ENCODE results near the gene SLC2A6. TPM values are rescaled to one million over a fixed set of nuclear protein-coding genes. Genes with fewer than 3 reads are reported as not detected.
"Not testable (repeated sequence)": the region's sequence is repeated elsewhere in the genome, so short reads cannot be mapped to it uniquely, and the experiment has no call there.

The SLC2A6 gene
- polyA plus RNA-seq, 2 donors: 0.69 TPM

- no peaks in the 10 kb centered on the region for H3K9me3 ChIP-seq (ENCODE audit: control insufficient read depth in 2 of 2, insufficient read depth in 1 of 2, low read depth in 1 of 2, low read length in 1 of 2)
- WGBS, 2 donors: 92 to 96% methylated on average over 9 of the region's 9 CpGs
- no peaks in the 10 kb centered on the region for H3K27me3 ChIP-seq (ENCODE audit: control insufficient read depth in 1 of 2, insufficient read depth in 2 of 2, low read length in 2 of 2)
- H3K36me3 ChIP-seq (ENCODE audit: control insufficient read depth in 2 of 2, insufficient read depth in 2 of 2, low read length in 1 of 2): no peaks in the 10 kb centered on the region
- H3K27ac ChIP-seq (ENCODE audit: low read depth in 2 of 2, low read length in 1 of 2): no peak overlapping the region
- H3K4me3 ChIP-seq (ENCODE audit: low read depth in 1 of 2, low read length in 2 of 2): no peak overlapping the region
- H3K4me1 ChIP-seq (ENCODE audit: control insufficient read depth in 2 of 2, insufficient read depth in 2 of 2, low read length in 1 of 2): peaks cover 0 to 7% of the 10 kb centered on the region in 2 donors
Measured at GRCh38 chr9:133456409-133456808, 22.5 kb downstream of the SLC2A6 start.

GRCh38 chr9:133455936-133456335, 23.0 kb downstream of the SLC2A6 start:
- Histone ChIP-seq H3K4me1 (ENCODE audit: control insufficient read depth in 2 of 2, insufficient read depth in 2 of 2, low read length in 1 of 2) (peaks cover 0 to 5% of the 10 kb centered on the region in 2 donors), H3K9me3 (ENCODE audit: control insufficient read depth in 2 of 2, insufficient read depth in 1 of 2, low read depth in 1 of 2, low read length in 1 of 2) (no peaks in the 10 kb centered on the region), H3K27ac (ENCODE audit: low read depth in 2 of 2, low read length in 1 of 2) (no peak overlapping the region), H3K27me3 (ENCODE audit: control insufficient read depth in 1 of 2, insufficient read depth in 2 of 2, low read length in 2 of 2) (no peaks in the 10 kb centered on the region), H3K36me3 (ENCODE audit: control insufficient read depth in 2 of 2, insufficient read depth in 2 of 2, low read length in 1 of 2) (no peaks in the 10 kb centered on the region), H3K4me3 (ENCODE audit: low read depth in 1 of 2, low read length in 2 of 2) (no peak overlapping the region)
- WGBS, 2 donors: 89 to 90% methylated on average over 11 of the region's 11 CpGs

- Histone ChIP-seq H3K27ac (ENCODE audit: low read depth in 2 of 2, low read length in 1 of 2) (no peak overlapping the region), H3K9me3 (ENCODE audit: control insufficient read depth in 2 of 2, insufficient read depth in 1 of 2, low read depth in 1 of 2, low read length in 1 of 2) (no peaks in the 10 kb centered on the region), H3K4me1 (ENCODE audit: control insufficient read depth in 2 of 2, insufficient read depth in 2 of 2, low read length in 1 of 2) (no peaks in the 10 kb centered on the region), H3K4me3 (ENCODE audit: low read depth in 1 of 2, low read length in 2 of 2) (no peak overlapping the region), H3K36me3 (ENCODE audit: control insufficient read depth in 2 of 2, insufficient read depth in 2 of 2, low read length in 1 of 2) (no peaks in the 10 kb centered on the region), H3K27me3 (ENCODE audit: control insufficient read depth in 1 of 2, insufficient read depth in 2 of 2, low read length in 2 of 2) (no peaks in the 10 kb centered on the region)
- 91 to 97% methylated on average over 20 of the region's 20 CpGs for WGBS, 2 donors
Measured at GRCh38 chr9:133454943-133455673, 23.8 kb downstream of the SLC2A6 start.

GRCh38 chr9:133454325-133454724, 24.6 kb downstream of the SLC2A6 start:
- WGBS, 2 donors: 87 to 92% methylated on average over 19 of the region's 19 CpGs
- Histone ChIP-seq H3K36me3 (ENCODE audit: control insufficient read depth in 2 of 2, insufficient read depth in 2 of 2, low read length in 1 of 2) (no peaks in the 10 kb centered on the region), H3K9me3 (ENCODE audit: control insufficient read depth in 2 of 2, insufficient read depth in 1 of 2, low read depth in 1 of 2, low read length in 1 of 2) (no peaks in the 10 kb centered on the region), H3K4me1 (ENCODE audit: control insufficient read depth in 2 of 2, insufficient read depth in 2 of 2, low read length in 1 of 2) (no peaks in the 10 kb centered on the region), H3K4me3 (ENCODE audit: low read depth in 1 of 2, low read length in 2 of 2) (no peak overlapping the region), H3K27me3 (ENCODE audit: control insufficient read depth in 1 of 2, insufficient read depth in 2 of 2, low read length in 2 of 2) (no peaks in the 10 kb centered on the region), H3K27ac (ENCODE audit: low read depth in 2 of 2, low read length in 1 of 2) (no peak overlapping the region)

GRCh38 chr9:133453651-133454050, 25.2 kb downstream of the SLC2A6 start:
- whole genome bisulfite sequencing, 2 donors: 78 to 85% methylated on average over 11 of the region's 11 CpGs
- Histone ChIP-seq H3K4me3 (ENCODE audit: low read depth in 1 of 2, low read length in 2 of 2) (no peak overlapping the region), H3K9me3 (ENCODE audit: control insufficient read depth in 2 of 2, insufficient read depth in 1 of 2, low read depth in 1 of 2, low read length in 1 of 2) (no peaks in the 10 kb centered on the region), H3K4me1 (ENCODE audit: control insufficient read depth in 2 of 2, insufficient read depth in 2 of 2, low read length in 1 of 2) (no peaks in the 10 kb centered on the region), H3K27me3 (ENCODE audit: control insufficient read depth in 1 of 2, insufficient read depth in 2 of 2, low read length in 2 of 2) (no peaks in the 10 kb centered on the region), H3K36me3 (ENCODE audit: control insufficient read depth in 2 of 2, insufficient read depth in 2 of 2, low read length in 1 of 2) (no peaks in the 10 kb centered on the region), H3K27ac (ENCODE audit: low read depth in 2 of 2, low read length in 1 of 2) (no peak overlapping the region)

- H3K9me3 ChIP-seq (ENCODE audit: control insufficient read depth in 2 of 2, insufficient read depth in 1 of 2, low read depth in 1 of 2, low read length in 1 of 2): no peaks in the 10 kb centered on the region
- no peaks in the 10 kb centered on the region for H3K27me3 ChIP-seq (ENCODE audit: control insufficient read depth in 1 of 2, insufficient read depth in 2 of 2, low read length in 2 of 2)
- 87 to 90% methylated on average over 7 of the region's 7 CpGs for WGBS, 2 donors
- H3K4me3 ChIP-seq (ENCODE audit: low read depth in 1 of 2, low read length in 2 of 2): no peak overlapping the region
- no peak overlapping the region for H3K27ac ChIP-seq (ENCODE audit: low read depth in 2 of 2, low read length in 1 of 2)
- no peaks in the 10 kb centered on the region for H3K4me1 ChIP-seq (ENCODE audit: control insufficient read depth in 2 of 2, insufficient read depth in 2 of 2, low read length in 1 of 2)
- no peaks in the 10 kb centered on the region for H3K36me3 ChIP-seq (ENCODE audit: control insufficient read depth in 2 of 2, insufficient read depth in 2 of 2, low read length in 1 of 2)
Measured at GRCh38 chr9:133452562-133452961, 26.3 kb downstream of the SLC2A6 start.

GRCh38 chr9:133451865-133452264, 27.0 kb downstream of the SLC2A6 start:
- H3K9me3 ChIP-seq (ENCODE audit: control insufficient read depth in 2 of 2, insufficient read depth in 1 of 2, low read depth in 1 of 2, low read length in 1 of 2); H3K27ac ChIP-seq (ENCODE audit: low read depth in 2 of 2, low read length in 1 of 2); H3K27me3 ChIP-seq (ENCODE audit: control insufficient read depth in 1 of 2, insufficient read depth in 2 of 2, low read length in 2 of 2); H3K4me3 ChIP-seq (ENCODE audit: low read depth in 1 of 2, low read length in 2 of 2); H3K4me1 ChIP-seq (ENCODE audit: control insufficient read depth in 2 of 2, insufficient read depth in 2 of 2, low read length in 1 of 2); H3K36me3 ChIP-seq (ENCODE audit: control insufficient read depth in 2 of 2, insufficient read depth in 2 of 2, low read length in 1 of 2): not testable (repeated sequence)
- WGBS, 2 donors: 89 to 91% methylated on average over 5 of the region's 5 CpGs

- Histone ChIP-seq H3K36me3 (ENCODE audit: control insufficient read depth in 2 of 2, insufficient read depth in 2 of 2, low read length in 1 of 2) (no peaks in the 10 kb centered on the region), H3K4me1 (ENCODE audit: control insufficient read depth in 2 of 2, insufficient read depth in 2 of 2, low read length in 1 of 2) (no peaks in the 10 kb centered on the region), H3K27me3 (ENCODE audit: control insufficient read depth in 1 of 2, insufficient read depth in 2 of 2, low read length in 2 of 2) (no peaks in the 10 kb centered on the region), H3K4me3 (ENCODE audit: low read depth in 1 of 2, low read length in 2 of 2) (no peak overlapping the region), H3K9me3 (ENCODE audit: control insufficient read depth in 2 of 2, insufficient read depth in 1 of 2, low read depth in 1 of 2, low read length in 1 of 2) (no peaks in the 10 kb centered on the region), H3K27ac (ENCODE audit: low read depth in 2 of 2, low read length in 1 of 2) (no peak overlapping the region)
- 62 to 71% methylated on average over 12 of the region's 12 CpGs for WGBS, 2 donors
Measured at GRCh38 chr9:133449760-133450159, 29.1 kb downstream of the SLC2A6 start.

- H3K9me3 ChIP-seq (ENCODE audit: control insufficient read depth in 2 of 2, insufficient read depth in 1 of 2, low read depth in 1 of 2, low read length in 1 of 2): no peaks in the 10 kb centered on the region
- H3K27me3 ChIP-seq (ENCODE audit: control insufficient read depth in 1 of 2, insufficient read depth in 2 of 2, low read length in 2 of 2): no peaks in the 10 kb centered on the region
- H3K36me3 ChIP-seq (ENCODE audit: control insufficient read depth in 2 of 2, insufficient read depth in 2 of 2, low read length in 1 of 2): no peaks in the 10 kb centered on the region
- no peak overlapping the region for H3K4me3 ChIP-seq (ENCODE audit: low read depth in 1 of 2, low read length in 2 of 2)
- H3K27ac ChIP-seq (ENCODE audit: low read depth in 2 of 2, low read length in 1 of 2): no peak overlapping the region
- no peaks in the 10 kb centered on the region for H3K4me1 ChIP-seq (ENCODE audit: control insufficient read depth in 2 of 2, insufficient read depth in 2 of 2, low read length in 1 of 2)
- 67 to 70% methylated on average over 12 to 13 of the region's 13 CpGs for WGBS, 2 donors
Measured at GRCh38 chr9:133448487-133448972, 30.4 kb downstream of the SLC2A6 start.
